Measurements from ENCODE around the gene MGAT3. TPM values are rescaled to one million over a fixed set of nuclear protein-coding genes. Genes with fewer than 3 reads are reported as not detected.
A peak's percentile ranks its signal among the peaks of the same experiment; 100 is the strongest.

Gene MGAT3
- total and polyA plus RNA-seq, 2 of the 8 experiments (the other 6 are each of a cell fraction or from before 2014, with no cell fraction given) = 4.3 to 9.2 TPM

DNA sequence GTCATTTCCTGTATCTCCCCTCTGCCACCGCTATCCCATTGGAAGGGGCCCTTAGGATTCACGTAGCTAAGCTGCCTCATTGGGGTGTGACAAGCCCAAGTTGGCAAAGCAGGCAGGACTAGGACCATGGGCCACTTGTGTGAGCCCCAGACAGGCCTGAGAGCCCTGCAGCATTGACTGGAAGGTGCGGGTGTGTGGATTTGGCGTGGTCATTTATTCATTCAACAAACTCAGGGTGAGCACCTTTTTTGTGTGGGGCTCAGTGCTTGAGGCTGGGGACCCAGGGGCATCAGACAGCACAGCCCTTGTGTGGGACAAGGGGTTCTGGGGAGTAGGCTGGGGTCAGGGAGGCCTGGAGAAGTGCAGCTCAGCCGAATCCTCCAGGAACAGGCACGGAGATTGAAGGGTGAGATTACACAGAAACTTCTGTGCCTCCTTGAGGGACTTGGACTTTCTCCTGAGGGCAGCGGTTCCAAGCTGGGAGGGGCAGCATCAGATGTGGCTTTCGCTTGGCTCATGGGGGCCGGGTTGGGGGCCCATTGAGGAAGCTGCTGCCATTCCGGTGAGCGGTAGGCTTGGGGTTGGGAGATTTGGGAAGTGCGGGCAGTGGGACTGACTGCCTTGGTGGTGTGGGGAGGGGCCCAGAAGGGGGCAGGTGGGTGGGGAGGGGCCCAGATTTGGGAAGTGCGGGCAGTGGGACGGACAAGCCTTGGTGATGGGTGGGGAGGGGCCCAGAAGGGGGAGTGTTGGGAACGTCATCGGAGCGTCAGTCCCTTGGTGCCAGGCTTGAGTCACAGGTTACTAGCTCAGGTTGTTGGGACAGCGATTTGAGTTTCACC is 11.9 kb downstream of the MGAT3 start:
- Histone ChIP-seq H2BK120ac (replicated peaks; ENCODE audit: low read depth, low read length) (no peak overlapping the region), H3K4ac (replicated peaks; ENCODE audit: insufficient read length, low read depth, low read length) (no peak overlapping the region), H3K4me3 (ENCODE audit: extremely low read depth in 1 of 4, insufficient read depth in 2 of 4, low read depth in 3 of 4, low read length in 4 of 4) (no peak overlapping the region), H4K20me1 (replicated peaks in 1 of 2; ENCODE audit: control insufficient read depth in 1 of 2, insufficient read depth in 2 of 2, low read length in 2 of 2) (peaks cover 0 to 4% of the 10 kb centered on the region in 2 experiments), H3K9ac (replicated peaks in 1 of 4; ENCODE audit: extremely low read depth in 1 of 4, low read depth in 3 of 4, low read length in 3 of 4) (no peak overlapping the region), H2AK5ac (ENCODE audit: low read depth, low read length) (no peak overlapping the region), H3K27me3 (replicated peaks in 1 of 4; ENCODE audit: control insufficient read depth in 3 of 4, extremely low read depth in 1 of 4, insufficient read depth in 3 of 4, low read length in 3 of 4) (no peaks in the 10 kb centered on the region), H3K9me3 (ENCODE audit: insufficient read depth in 2 of 2, low read depth in 1 of 2, low read length in 1 of 2) (no peaks in the 10 kb centered on the region), H3K56ac (replicated peaks; ENCODE audit: insufficient read length, low read depth, low read length) (no peak overlapping the region), H2BK5ac (ENCODE audit: low read depth, low read length) (no peak overlapping the region), H2BK15ac (ENCODE audit: low read length) (no peak overlapping the region), H3K18ac (ENCODE audit: extremely low read depth, low read length) (no peak overlapping the region; the same call in 1 of the 2 replicates), H3K79me2 (ENCODE audit: control insufficient read depth in 1 of 2, insufficient read depth in 2 of 2, low read length in 2 of 2) (no peaks in the 10 kb centered on the region), H2AFZ (ENCODE audit: low read length) (no peak overlapping the region), H2BK20ac (ENCODE audit: low read length) (no peak overlapping the region), H4K91ac (replicated peaks; ENCODE audit: insufficient read length, low read length) (peak overlapping the region; percentile 38), H3K23ac (ENCODE audit: insufficient read length) (no peak overlapping the region), H4K5ac (ENCODE audit: insufficient read length, low read depth, low read length) (no peak overlapping the region), H2BK12ac (ENCODE audit: low read depth, low read length) (no peak overlapping the region), H3K36me3 (ENCODE audit: control insufficient read depth in 2 of 4, insufficient read depth in 4 of 4, low read length in 3 of 4) (no peaks in the 10 kb centered on the region), H3K4me2 (ENCODE audit: insufficient read depth in 1 of 2, low read depth in 2 of 2, low read length in 2 of 2) (no peak overlapping the region), H3K23me2 (ENCODE audit: low read depth, low read length) (no peaks in the 10 kb centered on the region), H3K14ac (ENCODE audit: insufficient read length) (no peak overlapping the region), H3K27ac (ENCODE audit: low read depth, low read length) (no peak overlapping the region), H3K4me1 (replicated peaks in 1 of 4; ENCODE audit: control insufficient read depth in 3 of 4, insufficient read depth in 4 of 4, low read length in 3 of 4) (peaks cover 11 to 39% (median 28%) of the 10 kb centered on the region in 4 experiments), H4K8ac (ENCODE audit: extremely low read depth, insufficient read depth, low read length) (no peak overlapping the region), H3K79me1 (ENCODE audit: low read depth, low read length) (no peaks in the 10 kb centered on the region; the same call in none of the 2 replicates)
- ChIA-PET POLR2A (ENCODE audit: partially characterized antibody) (interaction anchor here (0.6 to 3.8 kb wide), 10 partner anchors 10 to 1628 kb away, joined by 3 to 11 read pairs (median 5); partner anchors contain the start of genes ATF4, MIEF1 and RPL3), CTCF (ENCODE audit: partially characterized antibody) (interaction anchor here (0.8 to 6.0 kb wide), 10 partner anchors 7 to 79 kb away, joined by 3 to 60 read pairs (median 5); no protein-coding TSS in a partner anchor)
- WGBS, 2 experiments (ENCODE audit: extremely low coverage in 1 of 2, insufficient coverage in 1 of 2, insufficient read length in 1 of 2, insufficient replicate concordance in 2 of 2, low coverage in 1 of 2, low lambda C conversion rate in 2 of 2, missing lambda C conversion rate in 1 of 2) = 86% methylated on average over 12 of the region's 18 CpGs; no CpG with 5 or more reads in 1 of the 2 experiments
- FAIRE-seq = no peak
- DNase-seq (ENCODE audit: low read depth in 1 of 2, low spot score in 2 of 2) = no peak
- TF ChIP-seq SP2 (IDR thresholded peaks at IDR 0.05; ENCODE audit: low read length) (no peak), ASH2L (IDR thresholded peaks at IDR 0.05; ENCODE audit: low read length) (no peak), RAD21 (IDR thresholded peaks at IDR 0.05 in 1 of 2, conservative IDR thresholded peaks at IDR 0.05 in 1 of 2; ENCODE audit: low read depth in 2 of 2, low read length in 2 of 2) (no peak), BACH1 (IDR thresholded peaks at IDR 0.05; ENCODE audit: low read length) (no peak), SIRT6 (IDR thresholded peaks at IDR 0.05; ENCODE audit: low read length) (no peak), SP4 (IDR thresholded peaks at IDR 0.05; ENCODE audit: low read length) (no peak), HDAC2 (IDR thresholded peaks at IDR 0.05; ENCODE audit: borderline replicate concordance in 1 of 2, low read depth in 2 of 2, low read length in 2 of 2) (no peak), CHD1 (IDR thresholded peaks at IDR 0.05; ENCODE audit: low read depth, low read length) (no peak), SIN3A (conservative IDR thresholded peaks at IDR 0.05 in 1 of 2, IDR thresholded peaks at IDR 0.05 in 1 of 2; ENCODE audit: low read depth in 1 of 2, low read length in 2 of 2) (no peak), TAF7 (optimal IDR thresholded peaks at IDR 0.05; ENCODE audit: borderline replicate concordance, low read depth, low read length) (no peak), HDAC6 (IDR thresholded peaks at IDR 0.05; ENCODE audit: low read depth, low read length) (no peak), GTF2F1 (IDR thresholded peaks at IDR 0.05; ENCODE audit: borderline replicate concordance, low read depth, low read length) (no peak)

Measured in H1 (cell line).